ENCODE data around the gene ALDH5A1.

The ALDH5A1 gene

DNA sequence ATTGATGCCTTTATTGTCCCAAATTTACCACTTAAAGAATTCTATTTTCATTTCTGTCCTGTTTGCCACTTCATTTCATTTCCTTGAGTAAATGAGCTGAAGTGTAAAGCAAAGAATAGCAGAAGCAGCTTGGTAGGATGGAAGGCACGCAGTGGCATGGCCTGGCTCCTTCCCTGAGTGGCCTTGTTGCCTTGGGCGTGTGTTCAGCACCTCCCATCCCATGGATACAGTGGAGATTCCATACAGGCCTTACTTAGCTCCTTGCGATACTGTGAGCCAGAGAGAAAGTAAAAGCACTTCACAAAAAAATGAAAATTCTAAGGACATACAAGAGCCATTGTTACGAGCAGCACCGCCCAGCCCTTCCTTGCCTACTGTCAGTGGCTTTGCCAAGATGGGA lies 39.6 kb downstream of the ALDH5A1 start:
- no peak for DNase-seq

DNA sequence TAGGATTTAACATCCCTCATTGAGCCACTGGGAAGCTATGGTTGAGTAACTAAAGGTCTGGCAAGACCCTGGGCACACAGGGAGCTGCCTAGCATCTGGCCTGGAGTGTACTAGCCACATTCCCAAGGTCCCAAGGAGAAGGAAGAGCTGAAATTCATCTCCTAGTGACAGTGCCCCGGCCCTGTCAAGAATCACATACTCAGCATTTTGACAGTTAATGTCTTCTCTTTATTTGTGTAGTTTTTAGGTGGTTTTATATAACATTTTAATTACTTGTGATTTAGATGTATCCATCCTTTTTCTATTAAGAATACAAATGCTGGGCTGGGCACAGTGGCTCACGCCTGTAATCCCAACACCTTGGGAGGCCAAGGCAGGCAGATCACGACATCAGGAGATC lies 40.4 kb downstream of the ALDH5A1 start:
- DNase-seq: no peak

DNA sequence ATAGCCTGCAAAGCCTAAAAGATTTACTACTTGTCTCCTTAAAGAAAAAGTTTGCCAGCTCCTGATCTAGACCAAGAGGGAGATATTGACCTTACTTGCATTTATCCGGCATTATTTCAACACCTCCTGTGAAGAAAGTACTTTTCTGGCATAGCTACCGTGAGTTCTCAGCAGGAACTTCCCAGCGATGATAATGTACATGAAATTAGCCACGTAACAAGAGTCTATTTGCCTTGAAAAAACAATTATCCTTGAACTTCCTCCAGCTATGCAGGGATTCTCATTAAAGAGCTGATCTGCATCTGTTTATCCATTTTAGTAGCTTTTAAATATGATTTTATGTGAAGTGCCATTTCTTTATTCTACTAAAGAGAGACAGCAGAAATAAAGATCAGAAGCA lies 41.7 kb downstream of the ALDH5A1 start:
- DNase-seq: no peak

DNA sequence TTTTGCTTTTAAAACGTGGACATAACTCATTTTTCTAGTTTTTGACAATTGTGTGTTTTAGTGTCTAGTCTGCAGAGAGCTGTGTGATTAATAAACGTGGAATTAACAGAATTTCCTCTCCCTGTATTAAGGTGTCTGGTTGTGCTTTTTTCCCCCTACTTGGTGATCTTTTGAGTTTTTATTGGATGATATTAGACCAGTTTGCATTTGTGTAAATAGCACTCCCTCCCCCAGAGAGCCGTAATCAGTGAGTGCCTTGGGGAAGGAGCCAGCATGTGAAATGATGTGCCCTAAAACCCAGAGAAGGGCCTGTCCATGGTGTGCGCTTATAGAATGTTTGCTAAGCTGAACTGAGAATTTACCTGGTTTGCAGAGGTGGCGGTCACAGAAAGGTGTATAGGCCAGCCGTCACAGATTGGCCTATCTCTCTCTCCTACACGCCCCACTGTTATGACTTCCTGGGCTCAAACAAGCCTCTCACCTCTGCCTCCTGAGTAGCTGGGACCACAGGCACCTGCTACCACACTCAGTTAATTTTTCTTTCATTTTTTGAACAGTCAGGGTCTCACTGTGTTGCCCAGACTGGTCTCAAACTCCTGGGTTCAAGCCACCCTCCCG lies 42.4 kb downstream of the ALDH5A1 start:
- no peak for DNase-seq

DNA sequence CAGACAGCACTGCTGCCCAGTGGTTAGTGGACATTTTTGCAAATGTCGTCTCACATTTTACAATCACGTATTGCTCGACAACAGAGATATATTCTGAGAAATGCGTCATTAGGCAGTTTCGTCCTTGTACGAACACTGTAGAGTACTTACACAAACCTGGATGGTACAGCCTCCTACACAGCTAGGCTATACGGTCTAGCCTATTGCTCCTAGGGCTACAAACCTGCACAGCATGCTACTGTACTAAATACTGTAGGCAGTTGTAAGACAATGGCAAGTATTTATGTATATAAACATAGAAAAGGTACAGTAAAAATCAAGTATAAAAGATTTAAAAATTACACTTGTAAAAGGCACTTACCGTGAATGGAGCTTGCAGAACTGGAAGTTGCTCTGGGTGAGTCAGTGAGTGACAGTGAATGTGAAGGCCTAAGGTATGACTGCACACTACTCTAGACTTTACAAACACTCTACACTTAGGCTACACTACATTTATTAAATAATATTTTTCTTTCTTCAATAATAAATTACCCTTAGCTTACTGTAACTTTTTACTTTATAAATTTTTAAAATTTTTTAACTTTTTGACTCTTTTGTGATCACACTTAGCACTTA lies 43.1 kb downstream of the ALDH5A1 start:
- DNase-seq: no peak

DNA sequence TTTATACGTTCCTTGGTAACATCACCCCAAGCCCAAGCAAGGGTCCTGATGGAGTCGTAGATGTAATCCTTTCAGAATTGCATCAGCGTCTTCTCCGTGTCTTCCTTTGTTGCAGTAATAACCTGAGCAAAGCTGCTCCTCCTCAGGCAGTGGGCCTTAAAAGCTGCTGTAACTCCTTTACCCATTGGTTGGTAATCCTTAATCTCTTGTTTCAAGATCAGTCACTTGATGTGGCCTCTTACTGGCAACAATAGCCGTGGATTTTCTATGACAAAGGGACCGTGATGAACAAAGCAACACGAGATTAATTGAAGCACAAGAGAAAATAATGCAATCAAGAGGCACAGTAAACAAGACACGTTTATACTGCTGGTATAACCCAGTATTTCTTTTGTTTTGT lies 44.6 kb downstream of the ALDH5A1 start:
- no peak for DNase-seq

DNA sequence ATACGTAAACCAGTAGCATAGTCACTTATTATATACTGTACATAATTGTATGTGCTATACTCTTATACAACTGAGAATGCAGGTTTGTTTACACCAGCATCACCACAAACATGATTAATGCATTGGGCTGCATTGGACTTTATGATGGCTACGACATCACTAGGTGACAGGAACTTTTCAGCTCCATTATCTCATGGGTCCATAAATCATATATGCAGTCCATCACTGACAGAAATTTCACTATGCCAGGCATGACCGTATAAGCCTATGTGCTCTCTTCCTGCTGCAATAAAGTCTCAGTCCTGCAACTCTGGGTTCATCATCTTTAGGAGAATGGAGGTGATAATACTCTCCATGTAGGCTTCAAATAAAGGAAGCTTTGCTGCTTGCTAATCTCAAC lies 45.4 kb downstream of the ALDH5A1 start:
- no peak for DNase-seq

DNA sequence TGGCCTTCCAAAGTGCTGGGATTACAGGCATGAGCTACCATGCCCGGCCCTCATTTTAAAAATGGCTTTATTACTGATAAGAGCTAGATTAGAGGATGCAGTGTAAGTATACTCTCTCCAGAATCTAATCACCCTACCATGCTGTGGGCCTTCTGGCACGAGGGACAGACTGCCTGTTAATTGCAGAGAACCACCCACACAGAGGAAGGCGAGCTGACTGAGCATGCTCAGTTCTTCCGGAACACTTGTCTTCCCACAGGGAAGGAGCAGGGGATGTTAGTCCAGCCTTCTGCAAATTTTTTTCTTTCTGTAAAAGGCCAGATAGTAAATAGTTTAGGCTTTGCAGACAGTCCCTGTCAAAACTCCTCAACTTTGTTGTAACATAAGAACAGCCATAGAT lies 48.9 kb downstream of the ALDH5A1 start:
- DNase-seq: no peak

DNA sequence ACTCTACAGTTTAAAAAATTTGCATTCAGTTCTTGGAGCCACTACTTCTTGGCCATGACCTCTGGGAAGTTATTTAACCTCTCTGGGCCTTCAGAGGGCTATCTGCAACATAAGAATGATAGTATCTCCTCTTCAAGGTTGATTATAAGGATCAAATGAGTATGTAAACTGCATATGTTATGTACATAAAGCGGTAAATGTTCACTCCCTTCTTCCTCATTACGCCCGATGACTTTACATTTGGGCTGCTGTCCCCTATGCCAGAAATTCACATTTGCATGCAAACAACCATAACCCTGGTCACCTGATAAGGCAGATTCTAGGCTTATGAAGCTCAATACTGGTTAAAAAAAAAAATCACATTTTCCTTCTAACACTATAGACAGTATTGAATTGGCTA lies 50.4 kb downstream of the ALDH5A1 start:
- DNase-seq: no peak

DNA sequence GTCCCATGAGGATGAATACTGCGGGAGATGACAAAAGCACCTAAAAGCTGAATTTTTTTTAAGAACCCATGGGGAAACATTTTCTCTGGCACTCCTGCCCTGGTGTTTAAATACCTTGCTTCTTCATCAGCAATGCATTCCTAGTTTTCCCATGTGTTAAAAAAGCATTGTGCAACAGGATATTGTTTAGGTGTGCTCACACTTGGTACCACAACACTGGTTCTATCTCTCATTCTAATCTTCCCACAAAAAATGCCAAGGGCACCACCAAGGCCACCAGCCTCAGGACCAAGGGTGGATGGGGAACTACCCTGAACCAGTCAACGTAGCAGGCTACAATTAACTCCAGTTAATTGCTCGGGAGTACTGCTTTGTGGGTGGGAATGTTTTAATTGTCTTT lies 50.9 kb downstream of the ALDH5A1 start:
- DNase-seq: no peak

DNA sequence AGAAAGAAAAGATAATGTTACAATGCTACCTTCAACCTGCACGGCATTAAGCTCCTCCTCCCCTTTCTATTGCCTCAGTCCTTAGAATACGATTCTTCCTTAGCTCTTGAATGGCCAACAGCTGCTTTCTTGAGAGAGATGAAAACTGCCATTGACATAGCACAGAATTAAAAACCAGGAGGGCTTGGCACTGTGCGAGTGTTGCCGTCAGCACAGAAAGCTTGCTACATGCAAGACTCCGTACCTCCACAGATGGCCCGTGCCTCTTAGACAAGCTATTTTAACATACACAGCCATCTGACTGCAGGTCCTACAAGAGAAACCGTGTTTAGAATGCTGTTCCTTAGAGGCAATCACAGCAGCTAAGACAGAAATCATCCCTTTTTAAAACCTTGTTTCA lies 51.7 kb downstream of the ALDH5A1 start:
- DNase-seq: no peak

DNA sequence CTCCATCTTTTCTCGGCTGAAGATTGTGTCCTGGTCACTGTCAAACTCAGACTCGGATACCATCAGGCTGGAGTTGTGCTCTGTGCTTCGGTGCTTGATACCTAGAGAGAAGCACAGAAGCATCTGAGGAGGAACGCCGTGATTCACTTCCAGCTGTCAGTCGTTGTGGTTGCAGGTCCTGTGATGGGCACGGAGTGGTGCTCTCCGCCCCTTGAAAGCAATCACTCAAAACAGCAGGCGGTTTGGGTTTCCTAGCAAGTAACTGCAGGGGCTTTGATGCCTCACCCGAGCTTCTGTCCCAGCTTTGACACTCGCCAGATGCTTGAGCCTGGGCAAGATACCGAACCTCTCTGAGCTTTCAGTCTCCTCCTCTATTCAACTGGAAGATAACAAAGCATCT lies 52.5 kb downstream of the ALDH5A1 start:
- DNase-seq: no peak

DNA sequence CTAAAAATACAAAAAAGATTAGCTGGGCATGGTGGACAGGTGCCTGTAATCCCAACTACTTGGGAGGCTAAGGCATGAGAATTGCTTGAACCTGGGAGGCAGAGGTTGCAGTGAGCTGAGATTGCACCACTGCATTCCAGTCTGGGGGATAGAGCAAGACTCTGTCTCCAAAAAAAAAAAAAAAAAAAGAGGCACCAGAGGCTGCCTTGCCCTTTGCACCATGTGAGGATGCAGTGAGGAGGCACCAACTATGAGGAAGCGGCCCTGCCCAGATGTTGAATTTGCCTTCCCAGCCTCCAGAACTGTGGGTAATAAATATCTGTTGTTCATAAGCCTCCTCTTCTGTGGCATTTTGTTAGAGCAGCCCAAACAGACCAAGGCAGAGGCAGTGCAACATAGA lies 54.4 kb downstream of the ALDH5A1 start:
- DNase-seq: no peak

DNA sequence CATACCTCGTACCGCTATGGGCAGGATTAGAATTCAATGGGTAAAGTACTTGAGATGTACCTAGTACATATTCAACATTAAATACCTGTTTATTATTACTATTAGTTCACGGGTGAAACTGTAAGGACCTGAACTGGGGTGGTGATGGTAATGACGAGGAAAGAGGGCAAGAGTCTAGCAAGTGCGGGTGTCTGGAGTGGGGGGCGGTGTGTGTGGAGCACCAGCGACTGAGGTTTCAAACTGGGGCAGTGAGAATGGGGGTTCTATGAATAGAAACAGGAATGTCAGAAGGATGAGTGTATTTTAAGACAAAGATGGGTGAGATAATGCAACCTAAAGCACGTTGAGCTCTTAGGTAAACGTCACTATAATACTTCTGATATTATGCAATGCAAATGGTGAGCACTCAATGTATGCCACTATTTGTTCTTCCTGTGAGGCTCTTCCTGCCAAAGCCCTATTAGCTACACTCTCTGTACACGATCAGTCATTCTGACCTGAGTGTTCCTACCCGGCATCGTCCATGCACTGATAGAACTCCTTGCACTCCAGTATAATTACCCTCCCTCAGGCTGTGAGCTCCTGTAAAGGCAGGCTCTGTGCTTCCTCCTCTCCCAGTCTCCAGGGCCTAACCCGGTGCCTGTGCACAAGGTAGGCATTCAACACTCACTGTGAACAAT lies 55.0 kb downstream of the ALDH5A1 start:
- no peak for DNase-seq

DNA sequence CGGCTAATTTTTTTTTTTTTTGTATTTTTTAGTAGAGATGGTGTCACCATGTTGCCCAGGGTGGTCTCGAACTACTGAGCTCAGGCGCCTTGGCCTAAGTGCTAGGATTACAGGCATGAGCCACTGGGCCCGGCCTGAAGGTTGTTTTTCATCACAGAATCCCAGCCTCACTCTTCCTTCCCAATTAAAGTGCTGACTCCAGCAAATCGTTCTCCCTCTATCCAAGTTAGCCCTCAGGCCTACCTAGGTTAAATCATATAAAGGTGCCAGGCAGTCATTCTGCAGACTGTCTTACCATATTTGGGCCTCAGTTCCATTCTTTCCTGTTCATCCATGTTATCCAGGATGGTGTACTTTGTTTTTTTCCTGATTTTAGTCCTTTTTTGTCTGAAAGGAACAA lies 56.4 kb downstream of the ALDH5A1 start:
- DNase-seq: no peak

DNA sequence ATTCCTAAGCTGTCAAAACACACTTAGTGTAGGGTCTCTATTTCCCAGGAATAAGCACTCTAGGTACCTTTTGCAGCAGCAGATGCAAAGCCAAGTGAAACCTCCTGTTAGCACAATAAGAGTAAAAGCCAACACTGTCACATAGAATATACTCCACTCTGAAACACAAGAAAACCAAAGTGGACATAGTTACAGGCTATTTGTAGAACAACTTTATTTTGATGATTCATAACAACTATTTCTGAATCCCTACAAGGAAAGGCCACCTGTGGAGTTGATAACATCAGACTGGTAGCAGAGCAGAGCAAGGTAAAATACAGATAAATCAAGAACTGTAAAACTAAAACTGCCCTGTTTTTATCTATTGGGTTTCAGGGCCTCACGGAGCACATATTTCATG lies 59.7 kb downstream of the ALDH5A1 start:
- DNase-seq: no peak

DNA sequence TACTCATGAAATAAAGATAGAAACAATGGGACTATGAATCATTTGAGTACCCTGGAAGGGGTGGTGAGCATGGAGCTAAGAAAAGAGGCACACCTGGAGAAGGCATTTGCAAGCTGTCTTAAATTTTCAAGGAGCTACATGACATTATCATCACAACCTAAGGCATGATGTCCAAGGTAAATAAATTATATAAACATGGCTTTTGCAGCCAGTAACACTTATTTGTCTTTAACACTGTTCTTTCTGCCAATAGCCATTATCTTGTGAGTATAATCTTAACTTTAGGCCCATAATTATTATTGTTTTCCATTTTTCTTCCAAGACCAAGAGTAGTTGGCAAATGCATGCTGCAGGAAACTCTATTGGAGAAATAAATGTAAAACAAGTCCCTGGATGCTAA lies 63.7 kb downstream of the ALDH5A1 start:
- DNase-seq: no peak

DNA sequence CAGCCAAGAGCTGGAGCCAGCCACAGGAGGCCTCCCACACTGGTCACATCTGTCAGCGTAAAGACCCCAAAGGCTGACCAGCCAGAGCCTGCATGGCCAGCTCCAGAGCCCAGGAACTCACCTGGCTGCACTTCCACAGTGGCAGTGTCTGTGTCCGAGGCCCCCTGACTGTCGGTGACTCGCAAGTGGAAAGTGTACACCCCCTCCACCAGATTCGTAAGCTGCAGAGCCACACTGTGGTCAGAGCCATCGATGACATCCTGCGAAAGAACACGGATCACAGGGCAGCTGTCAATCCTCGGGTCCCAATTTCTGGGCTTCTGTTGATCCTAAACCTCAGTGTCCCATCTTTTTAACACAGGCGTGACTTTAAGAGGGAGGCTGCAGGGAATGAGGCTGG lies 69.3 kb downstream of the ALDH5A1 start:
- no peak for DNase-seq

DNA sequence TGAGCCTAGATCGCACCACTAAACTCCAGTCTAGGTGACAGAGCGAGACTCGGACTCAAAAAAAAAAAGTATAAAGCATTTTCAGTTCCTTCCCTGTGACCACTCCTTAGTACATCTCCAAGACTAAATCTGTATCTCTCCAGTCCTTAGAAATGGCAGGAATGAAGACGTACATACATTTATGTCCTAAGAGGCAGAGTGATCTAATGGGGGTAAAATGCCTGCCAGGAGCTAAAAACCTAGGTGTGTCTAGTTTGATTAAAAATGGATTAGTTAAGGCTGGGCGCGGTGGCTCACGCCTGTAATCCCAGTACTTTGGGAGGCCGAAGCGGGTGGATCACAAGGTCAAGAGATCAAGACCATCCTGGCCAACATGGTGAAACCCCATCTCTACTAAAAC lies 70.4 kb downstream of the ALDH5A1 start:
- no peak for DNase-seq

DNA sequence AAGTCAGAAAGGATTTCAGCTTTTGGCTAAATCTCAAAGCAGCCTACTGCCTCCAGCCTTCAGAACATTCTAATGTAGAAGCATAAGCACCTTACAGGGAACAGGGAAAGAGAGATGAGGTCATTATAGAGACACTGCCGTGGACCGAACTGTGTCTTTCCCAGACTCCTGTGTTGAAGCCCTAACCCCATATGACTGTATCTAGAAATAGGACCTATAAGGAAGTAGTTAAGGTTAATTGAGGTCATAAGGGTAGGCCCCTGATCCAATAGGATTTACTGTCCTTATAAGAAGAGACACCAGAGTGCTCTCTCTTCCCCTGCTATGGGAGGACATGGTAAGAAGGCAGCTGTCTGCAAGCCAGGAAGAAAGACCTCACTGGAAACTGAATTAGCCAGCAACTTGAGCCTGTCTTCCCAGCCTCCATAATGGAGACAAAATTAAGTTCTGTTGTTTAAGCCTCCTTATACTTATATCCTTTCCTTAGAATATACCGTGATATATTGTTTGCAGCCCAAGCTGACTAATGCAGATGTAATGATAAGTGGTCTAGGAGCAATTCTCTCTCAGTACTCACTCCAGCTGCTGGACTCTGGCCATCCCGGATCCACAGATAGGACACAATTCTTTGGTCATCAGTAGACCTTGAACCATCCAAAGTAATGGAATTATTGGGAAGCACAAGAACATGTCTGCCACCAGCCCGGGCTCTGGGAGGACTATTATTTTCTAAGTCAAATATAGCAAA lies 71.4 kb downstream of the ALDH5A1 start:
- DNase-seq: no peak

DNA sequence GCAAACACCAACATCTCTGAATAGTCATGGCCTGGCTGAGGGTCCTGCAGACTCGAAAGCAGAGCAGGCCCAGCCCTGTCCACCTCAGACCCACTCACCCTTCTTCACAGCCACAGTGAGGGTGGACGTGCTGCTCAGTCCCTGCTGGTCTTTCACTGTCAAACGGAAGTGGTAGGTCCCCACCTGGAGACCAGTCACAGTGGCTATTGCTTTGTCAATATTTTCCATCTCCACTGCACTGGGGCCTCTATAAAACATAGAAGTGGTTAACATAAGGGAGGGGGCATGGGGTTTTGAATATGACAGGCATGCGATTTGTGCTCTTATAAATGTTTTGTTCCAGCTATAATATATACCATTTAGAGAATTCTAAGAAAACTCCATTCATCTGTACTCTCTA lies 73.9 kb downstream of the ALDH5A1 start:
- no peak for DNase-seq

DNA sequence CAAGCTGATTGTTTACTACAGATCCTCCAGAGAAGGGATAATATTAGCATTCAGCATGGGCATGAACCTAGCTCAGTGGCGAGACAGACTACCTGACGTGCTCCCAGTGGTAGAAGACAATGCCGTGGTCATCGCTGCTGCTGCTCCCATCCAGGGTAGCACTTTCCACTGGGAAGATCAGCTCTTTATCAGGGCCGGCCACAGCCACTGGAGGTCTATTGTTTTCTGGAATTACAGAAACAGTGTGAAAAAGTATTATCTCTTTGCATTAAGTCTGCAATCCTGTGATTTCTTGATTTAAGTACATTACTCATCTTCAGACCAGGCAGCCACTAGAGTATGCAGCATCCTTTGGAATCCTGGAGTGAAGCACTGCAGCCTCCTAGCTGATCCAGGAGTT lies 75.0 kb downstream of the ALDH5A1 start:
- no peak for DNase-seq

DNA sequence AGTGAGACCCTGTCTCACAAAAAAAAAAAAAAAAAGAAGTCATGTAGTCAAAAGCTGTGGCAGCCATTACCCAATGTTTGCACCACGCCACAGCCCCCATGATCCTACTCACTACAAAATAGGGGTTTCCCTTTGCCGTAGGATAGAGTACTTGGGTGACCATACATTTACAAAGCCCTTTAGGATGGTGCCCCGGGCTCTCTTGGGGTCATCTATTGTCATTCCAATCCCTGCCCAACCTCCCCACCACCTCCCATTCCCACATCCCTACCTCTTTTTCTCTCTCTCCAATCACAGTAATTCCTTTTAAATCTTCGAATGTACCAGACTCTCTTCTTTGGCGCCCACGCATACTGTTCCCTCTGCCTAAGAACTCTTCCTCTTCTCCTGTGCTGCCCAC lies 76.6 kb downstream of the ALDH5A1 start:
- DNase-seq: no peak

DNA sequence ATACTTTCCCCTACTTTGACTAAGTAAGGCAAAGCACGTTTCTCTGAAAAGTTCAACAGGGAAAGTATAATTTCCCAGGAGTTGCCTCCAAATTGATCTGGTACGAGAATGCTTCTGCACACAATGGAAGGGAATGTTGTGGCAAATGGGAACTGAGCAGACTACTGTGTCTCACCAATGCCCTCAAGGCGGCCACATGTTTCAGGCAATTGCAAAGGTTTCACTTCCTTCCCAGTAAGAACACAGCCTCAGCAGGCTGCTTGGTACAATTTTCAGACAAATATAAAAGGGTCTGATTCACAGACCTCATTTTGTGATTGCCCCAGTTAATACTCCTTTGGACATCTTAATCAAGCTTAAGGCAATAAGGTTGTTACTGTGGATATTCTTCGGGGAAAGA lies 80.0 kb downstream of the ALDH5A1 start:
- DNase-seq: no peak
